ENCODE results near the gene NPTX1. TPM values are rescaled to one million over a fixed set of nuclear protein-coding genes. Genes with fewer than 3 reads are reported as not detected.

The NPTX1 gene
- total and polyA plus RNA-seq, 4 donors, result under 0.01 TPM; not detected in 3

GRCh38 chr17:80478487-80479245, 2.3 kb upstream of the NPTX1 start:
- Histone ChIP-seq H3K4me3 (ENCODE audit: low read depth in 1 of 3, low read length in 3 of 3) (peak overlapping the region in 1 of 3 donors; percentile 40), H3K4me1 (ENCODE audit: control insufficient read depth in 4 of 4, insufficient read depth in 4 of 4, low read length in 3 of 4) (peaks cover 11 to 32% (median 24%) of the 10 kb centered on the region in 4 donors), H3K9me3 (ENCODE audit: control insufficient read depth in 4 of 4, low read length in 3 of 4) (no peaks in the 10 kb centered on the region), H3K9ac (ENCODE audit: low read depth in 1 of 2, low read length in 2 of 2) (no peak overlapping the region), H3K36me3 (ENCODE audit: control insufficient read depth in 4 of 4, insufficient read depth in 3 of 4, low read depth in 1 of 4, low read length in 3 of 4) (no peaks in the 10 kb centered on the region), H3K27ac (ENCODE audit: low read depth in 1 of 2, low read length in 2 of 2) (no peak overlapping the region), H3K27me3 (ENCODE audit: control insufficient read depth in 4 of 4, insufficient read depth in 4 of 4, low read length in 3 of 4) (peaks cover 0 to 20% (median 4%) of the 10 kb centered on the region in 4 donors)
- no peak for DNase-seq (ENCODE audit: low spot score)
- 8% methylated on average over 51 of the region's 51 CpGs for WGBS
- TF ChIP-seq JUND (IDR thresholded peaks at IDR 0.05) (no peak), NR2F2 (IDR thresholded peaks at IDR 0.05) (no peak), EGR1 (IDR thresholded peaks at IDR 0.05; ENCODE audit: low read depth in 2 of 2) (no peak), RXRA (IDR thresholded peaks at IDR 0.05) (no peak), GABPA (IDR thresholded peaks at IDR 0.05 in 1 of 2, conservative IDR thresholded peaks at IDR 0.05 in 1 of 2) (no peak), FOXA1 (IDR thresholded peaks at IDR 0.05) (no peak), YY1 (IDR thresholded peaks at IDR 0.05) (no peak), HNF4G (IDR thresholded peaks at IDR 0.05) (no peak), TAF1 (conservative IDR thresholded peaks at IDR 0.05) (no peak), CTCF (IDR thresholded peaks at IDR 0.05; ENCODE audit: low read depth, low read length, missing input control) (no peak), RAD21 (IDR thresholded peaks at IDR 0.05) (no peak), FOXA2 (IDR thresholded peaks at IDR 0.05) (no peak), SP1 (IDR thresholded peaks at IDR 0.05) (no peak), ATF3 (IDR thresholded peaks at IDR 0.05) (no peak), HNF4A (conservative IDR thresholded peaks at IDR 0.05) (no peak)
- TF ChIP-seq, protein P1, sequence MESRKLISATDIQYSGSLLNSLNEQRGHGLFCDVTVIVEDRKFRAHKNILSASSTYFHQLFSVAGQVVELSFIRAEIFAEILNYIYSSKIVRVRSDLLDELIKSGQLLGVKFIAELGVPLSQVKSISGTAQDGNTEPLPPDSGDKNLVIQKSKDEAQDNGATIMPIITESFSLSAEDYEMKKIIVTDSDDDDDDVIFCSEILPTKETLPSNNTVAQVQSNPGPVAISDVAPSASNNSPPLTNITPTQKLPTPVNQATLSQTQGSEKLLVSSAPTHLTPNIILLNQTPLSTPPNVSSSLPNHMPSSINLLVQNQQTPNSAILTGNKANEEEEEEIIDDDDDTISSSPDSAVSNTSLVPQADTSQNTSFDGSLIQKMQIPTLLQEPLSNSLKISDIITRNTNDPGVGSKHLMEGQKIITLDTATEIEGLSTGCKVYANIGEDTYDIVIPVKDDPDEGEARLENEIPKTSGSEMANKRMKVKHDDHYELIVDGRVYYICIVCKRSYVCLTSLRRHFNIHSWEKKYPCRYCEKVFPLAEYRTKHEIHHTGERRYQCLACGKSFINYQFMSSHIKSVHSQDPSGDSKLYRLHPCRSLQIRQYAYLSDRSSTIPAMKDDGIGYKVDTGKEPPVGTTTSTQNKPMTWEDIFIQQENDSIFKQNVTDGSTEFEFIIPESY (IDR thresholded peaks at IDR 0.05), result no peak
- TF ChIP-seq, protein P2, sequence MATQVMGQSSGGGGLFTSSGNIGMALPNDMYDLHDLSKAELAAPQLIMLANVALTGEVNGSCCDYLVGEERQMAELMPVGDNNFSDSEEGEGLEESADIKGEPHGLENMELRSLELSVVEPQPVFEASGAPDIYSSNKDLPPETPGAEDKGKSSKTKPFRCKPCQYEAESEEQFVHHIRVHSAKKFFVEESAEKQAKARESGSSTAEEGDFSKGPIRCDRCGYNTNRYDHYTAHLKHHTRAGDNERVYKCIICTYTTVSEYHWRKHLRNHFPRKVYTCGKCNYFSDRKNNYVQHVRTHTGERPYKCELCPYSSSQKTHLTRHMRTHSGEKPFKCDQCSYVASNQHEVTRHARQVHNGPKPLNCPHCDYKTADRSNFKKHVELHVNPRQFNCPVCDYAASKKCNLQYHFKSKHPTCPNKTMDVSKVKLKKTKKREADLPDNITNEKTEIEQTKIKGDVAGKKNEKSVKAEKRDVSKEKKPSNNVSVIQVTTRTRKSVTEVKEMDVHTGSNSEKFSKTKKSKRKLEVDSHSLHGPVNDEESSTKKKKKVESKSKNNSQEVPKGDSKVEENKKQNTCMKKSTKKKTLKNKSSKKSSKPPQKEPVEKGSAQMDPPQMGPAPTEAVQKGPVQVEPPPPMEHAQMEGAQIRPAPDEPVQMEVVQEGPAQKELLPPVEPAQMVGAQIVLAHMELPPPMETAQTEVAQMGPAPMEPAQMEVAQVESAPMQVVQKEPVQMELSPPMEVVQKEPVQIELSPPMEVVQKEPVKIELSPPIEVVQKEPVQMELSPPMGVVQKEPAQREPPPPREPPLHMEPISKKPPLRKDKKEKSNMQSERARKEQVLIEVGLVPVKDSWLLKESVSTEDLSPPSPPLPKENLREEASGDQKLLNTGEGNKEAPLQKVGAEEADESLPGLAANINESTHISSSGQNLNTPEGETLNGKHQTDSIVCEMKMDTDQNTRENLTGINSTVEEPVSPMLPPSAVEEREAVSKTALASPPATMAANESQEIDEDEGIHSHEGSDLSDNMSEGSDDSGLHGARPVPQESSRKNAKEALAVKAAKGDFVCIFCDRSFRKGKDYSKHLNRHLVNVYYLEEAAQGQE (IDR thresholded peaks at IDR 0.05), result no peak
- TF ChIP-seq, protein P3, sequence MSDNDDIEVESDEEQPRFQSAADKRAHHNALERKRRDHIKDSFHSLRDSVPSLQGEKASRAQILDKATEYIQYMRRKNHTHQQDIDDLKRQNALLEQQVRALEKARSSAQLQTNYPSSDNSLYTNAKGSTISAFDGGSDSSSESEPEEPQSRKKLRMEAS (IDR thresholded peaks at IDR 0.05), result no peak
